ENCODE data around the gene AIFM2. TPM values are rescaled to one million over a fixed set of nuclear protein-coding genes. Genes with fewer than 3 reads are reported as not detected.
"Not testable (repeated sequence)": the region's sequence is repeated elsewhere in the genome, so short reads cannot be mapped to it uniquely, and the experiment has no call there.

The AIFM2 gene
- total RNA-seq, 2 donors from 2014 or later: 2.1 to 3.0 TPM

DNA sequence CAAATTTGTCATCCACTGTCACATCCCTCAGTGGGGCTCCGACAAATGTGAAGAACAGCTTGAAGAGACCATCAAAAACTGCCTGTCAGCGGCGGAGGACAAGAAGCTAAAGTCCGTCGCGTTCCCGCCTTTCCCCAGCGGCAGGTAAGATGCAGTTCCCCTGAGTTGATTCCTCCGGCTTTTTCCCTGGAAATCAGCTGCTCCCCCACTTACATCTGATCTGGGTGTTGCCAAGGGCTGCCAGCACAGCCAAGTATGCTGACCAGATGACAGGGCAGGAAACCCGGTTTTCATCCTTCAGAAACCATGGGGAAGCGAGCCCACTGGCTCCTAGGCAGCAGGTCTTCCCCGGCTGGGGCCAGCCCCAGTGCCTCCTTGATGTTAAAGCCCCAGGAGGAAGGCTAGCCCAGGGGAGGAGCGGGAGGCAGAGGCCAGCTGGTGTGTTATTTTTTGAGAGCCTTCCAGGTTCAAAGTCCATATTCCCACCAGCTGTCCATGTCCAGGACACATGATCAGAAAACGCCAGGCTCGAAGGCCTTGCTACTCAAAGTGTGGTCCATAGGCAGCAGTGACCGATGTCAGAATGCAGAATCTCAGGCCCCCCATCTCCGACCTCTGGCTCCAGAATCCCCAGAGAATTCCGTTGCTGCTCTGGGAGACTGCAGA, 23.4 kb downstream of the AIFM2 start:
- ATAC-seq (no peak), DNase-seq (no peak)
- H3K4me3 Mint-ChIP-seq: no peak overlapping the region
- H3K9me3 ChIP-seq (ENCODE audit: control insufficient read depth, low read length, poor library complexity, severe bottlenecking): no peaks in the 10 kb centered on the region
- no peaks in the 10 kb centered on the region for H3K36me3 Mint-ChIP-seq (ENCODE audit: low read depth)
- no peaks in the 10 kb centered on the region for H3K27me3 Mint-ChIP-seq
- H3K4me1 Mint-ChIP-seq: peaks cover 6% of the 10 kb centered on the region
- H3K27ac Mint-ChIP-seq: no peak overlapping the region

DNA sequence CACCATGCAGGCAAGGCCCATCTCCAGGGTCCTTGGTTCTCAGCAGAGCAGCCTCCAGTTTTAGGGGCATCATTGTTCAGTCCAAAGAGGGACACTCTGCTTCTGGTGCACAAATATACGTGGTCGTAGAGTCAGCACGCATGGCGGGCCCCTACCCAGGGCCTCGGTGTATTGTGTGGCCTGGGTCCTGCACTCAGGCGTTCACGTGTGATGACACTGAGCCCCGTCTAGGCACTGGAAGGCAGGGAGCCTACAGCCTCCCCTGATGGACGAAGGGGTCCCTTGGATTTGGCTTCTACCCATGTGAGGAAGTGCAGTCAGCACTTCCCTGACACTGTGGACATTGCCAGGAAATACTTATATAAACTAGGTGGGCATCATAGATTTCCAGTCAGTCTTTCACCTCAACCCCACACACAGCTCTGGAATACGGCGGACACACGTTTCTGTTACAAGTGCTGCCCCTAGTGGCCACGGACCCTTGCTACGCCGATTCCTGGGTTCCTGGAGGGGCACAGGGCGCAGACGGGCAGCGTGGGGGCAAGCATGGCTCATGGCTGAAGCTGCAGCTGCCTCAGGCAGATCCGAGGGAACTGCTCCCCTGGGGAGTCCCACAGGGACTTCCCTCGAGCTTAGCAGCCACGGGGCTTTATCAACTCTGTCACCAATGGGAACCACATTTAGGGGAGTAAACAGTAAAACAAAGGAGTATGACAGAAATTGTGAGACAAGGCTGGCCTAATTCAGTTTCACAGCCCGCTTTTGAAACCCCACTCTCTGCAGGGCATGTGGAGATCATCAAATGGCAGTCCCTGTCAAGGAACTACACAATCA, 25.4 kb downstream of the AIFM2 start:
- Mint-ChIP-seq H3K27ac (peak overlapping the region; percentile 66), H3K4me3 (no peak overlapping the region), H3K4me1 (peaks cover 6% of the 10 kb centered on the region), H3K27me3 (no peaks in the 10 kb centered on the region), H3K36me3 (ENCODE audit: low read depth) (no peaks in the 10 kb centered on the region)
- DNase-seq (no peak), ATAC-seq (peak; percentile 46)
- no peaks in the 10 kb centered on the region for H3K9me3 ChIP-seq (ENCODE audit: control insufficient read depth, low read length, poor library complexity, severe bottlenecking)

DNA sequence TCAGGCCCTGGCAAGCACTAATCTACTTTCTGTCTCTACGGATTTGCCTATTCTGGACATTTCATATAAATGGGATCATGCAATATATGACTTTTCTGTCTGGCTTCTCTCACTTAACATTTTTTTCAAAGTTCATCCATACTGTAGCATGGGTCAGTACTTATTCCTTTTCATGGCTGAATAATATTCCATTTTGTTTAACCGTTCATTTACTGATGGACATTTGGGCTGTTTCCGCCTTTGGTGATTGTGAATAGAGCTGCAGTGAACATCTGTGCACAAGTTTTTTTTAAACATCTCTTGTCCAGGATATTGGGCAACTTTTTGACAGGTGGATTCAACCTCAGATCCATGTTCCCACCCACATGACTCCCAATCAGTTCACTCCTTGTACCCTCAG, 31.0 kb downstream of the AIFM2 start:
- no peaks in the 10 kb centered on the region for H3K27me3 Mint-ChIP-seq
- no peaks in the 10 kb centered on the region for H3K9me3 ChIP-seq (ENCODE audit: control insufficient read depth, low read length, poor library complexity, severe bottlenecking)
- H3K36me3 Mint-ChIP-seq (ENCODE audit: low read depth): peaks cover 14% of the 10 kb centered on the region
- ATAC-seq (no peak), DNase-seq (no peak)
- peaks cover 13% of the 10 kb centered on the region for H3K4me1 Mint-ChIP-seq
- no peak overlapping the region for H3K27ac Mint-ChIP-seq
- no peak overlapping the region for H3K4me3 Mint-ChIP-seq

DNA sequence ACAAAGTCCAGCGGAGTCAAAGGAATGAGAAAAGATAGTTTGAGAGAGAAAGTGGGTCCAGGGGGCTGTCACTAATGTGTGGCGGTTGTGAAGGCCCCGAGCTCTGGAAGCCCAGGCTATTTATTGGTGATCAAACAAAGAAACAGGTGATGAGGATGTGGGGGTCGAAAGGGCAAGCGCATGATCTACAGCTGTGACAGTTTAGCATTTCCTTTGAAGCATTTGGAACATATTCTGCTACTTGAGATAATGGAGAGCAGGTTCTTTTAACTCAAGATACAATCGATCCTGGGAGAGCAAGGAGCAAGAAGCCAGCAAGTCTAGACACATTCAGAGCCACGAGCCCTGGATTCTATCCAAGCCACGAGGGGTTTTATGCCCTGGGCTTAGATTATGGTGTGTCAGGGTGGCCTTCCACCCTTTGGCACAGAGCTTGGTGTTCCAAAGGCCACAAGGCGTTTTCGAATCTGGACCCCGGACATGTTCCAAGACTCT, 31.5 kb downstream of the AIFM2 start:
- peaks cover 14% of the 10 kb centered on the region for H3K36me3 Mint-ChIP-seq (ENCODE audit: low read depth)
- not testable (repeated sequence) for H3K27me3 Mint-ChIP-seq; H3K4me3 Mint-ChIP-seq; ATAC-seq; DNase-seq; H3K9me3 ChIP-seq (ENCODE audit: control insufficient read depth, low read length, poor library complexity, severe bottlenecking)
- H3K4me1 Mint-ChIP-seq: peaks cover 16% of the 10 kb centered on the region
- peak overlapping the region; percentile 4 for H3K27ac Mint-ChIP-seq

DNA sequence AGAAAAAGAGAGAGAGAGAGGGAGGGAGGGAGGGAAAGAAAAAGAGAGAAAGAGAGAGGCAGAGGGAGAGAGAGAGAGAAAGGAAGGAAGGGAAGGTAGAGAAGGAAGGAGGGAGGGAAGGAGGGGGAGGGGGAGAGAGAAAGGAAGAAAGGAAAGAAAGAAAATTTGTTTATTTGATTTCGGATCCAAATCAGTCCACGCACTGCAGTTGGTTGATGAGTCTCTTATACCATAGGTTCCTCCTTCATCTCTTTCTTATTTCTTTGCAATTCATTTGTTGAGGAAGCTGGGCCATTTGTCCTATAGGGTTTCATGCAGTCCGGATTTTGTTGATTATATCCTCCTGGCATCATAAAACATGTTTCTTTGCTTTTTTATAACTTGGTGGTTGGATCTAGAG, 34.4 kb downstream of the AIFM2 start:
- H3K9me3 ChIP-seq (ENCODE audit: control insufficient read depth, low read length, poor library complexity, severe bottlenecking): no peaks in the 10 kb centered on the region
- DNase-seq: no peak
- Mint-ChIP-seq H3K36me3 (ENCODE audit: low read depth) (peaks cover 14% of the 10 kb centered on the region), H3K27ac (peak overlapping the region; percentile 16), H3K4me1 (peaks cover 23% of the 10 kb centered on the region), H3K27me3 (no peaks in the 10 kb centered on the region), H3K4me3 (no peak overlapping the region)
- no peak for ATAC-seq

DNA sequence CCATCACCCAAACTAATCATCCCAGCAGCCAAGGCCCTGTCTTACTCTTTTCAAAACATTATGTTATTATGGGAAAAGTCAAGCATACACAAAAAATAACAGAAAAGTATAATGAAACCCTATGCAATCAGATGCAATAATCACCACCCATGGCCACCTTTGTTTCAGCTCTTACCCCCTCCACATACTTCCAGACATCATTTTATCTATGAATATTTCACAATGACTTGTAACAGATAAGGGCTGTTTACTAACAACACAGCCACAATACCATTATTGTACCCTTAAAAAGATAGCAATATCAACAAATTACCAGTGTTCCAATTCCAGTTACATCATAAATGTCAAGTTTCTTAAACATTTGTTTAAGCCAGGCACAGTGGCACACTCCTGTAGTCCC, 35.2 kb downstream of the AIFM2 start:
- Mint-ChIP-seq H3K4me1 (peaks cover 28% of the 10 kb centered on the region), H3K27me3 (no peaks in the 10 kb centered on the region), H3K4me3 (no peak overlapping the region), H3K36me3 (ENCODE audit: low read depth) (peaks cover 14% of the 10 kb centered on the region), H3K27ac (no peak overlapping the region)
- DNase-seq (no peak), ATAC-seq (no peak)
- H3K9me3 ChIP-seq (ENCODE audit: control insufficient read depth, low read length, poor library complexity, severe bottlenecking): no peaks in the 10 kb centered on the region

DNA sequence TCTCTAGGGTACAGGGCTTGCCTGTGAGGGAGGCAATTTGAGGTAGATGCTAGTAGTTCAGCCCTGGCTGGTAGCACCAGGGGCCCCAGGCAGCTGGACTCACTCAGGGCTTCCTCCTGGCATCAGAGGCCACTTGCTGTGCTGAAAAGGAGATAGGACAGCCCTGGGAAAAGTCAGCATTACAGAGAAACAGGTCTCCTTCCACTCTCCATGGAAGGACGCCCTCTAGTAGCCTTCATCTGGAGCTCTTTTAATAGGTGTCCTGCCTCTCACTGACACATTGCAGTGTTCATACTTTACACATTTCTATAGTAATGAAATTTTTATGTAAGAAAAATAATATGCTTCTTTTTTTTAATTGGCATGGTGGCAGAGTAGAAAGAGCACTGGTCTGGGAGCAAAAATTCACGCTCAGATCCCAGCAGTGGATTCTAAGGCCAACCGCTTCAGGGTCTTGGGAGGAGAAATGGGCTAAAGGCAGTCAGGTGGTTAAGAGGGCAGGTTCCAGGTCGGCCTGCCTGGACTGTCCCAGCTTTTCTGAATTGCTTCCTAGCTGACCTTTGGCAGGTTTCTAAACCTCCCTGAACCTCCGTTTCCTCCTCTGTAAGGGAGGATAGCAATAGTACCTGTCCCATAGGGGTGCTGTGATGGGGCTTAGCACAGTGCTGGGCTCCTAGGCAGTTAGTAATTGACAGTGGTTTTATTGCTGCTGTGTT, 35.8 kb downstream of the AIFM2 start:
- Mint-ChIP-seq H3K27ac (peak overlapping the region; percentile 51), H3K4me1 (peaks cover 34% of the 10 kb centered on the region), H3K4me3 (no peak overlapping the region), H3K27me3 (no peaks in the 10 kb centered on the region), H3K36me3 (ENCODE audit: low read depth) (peaks cover 14% of the 10 kb centered on the region)
- ATAC-seq (no peak), DNase-seq (no peak)
- no peaks in the 10 kb centered on the region for H3K9me3 ChIP-seq (ENCODE audit: control insufficient read depth, low read length, poor library complexity, severe bottlenecking)

DNA sequence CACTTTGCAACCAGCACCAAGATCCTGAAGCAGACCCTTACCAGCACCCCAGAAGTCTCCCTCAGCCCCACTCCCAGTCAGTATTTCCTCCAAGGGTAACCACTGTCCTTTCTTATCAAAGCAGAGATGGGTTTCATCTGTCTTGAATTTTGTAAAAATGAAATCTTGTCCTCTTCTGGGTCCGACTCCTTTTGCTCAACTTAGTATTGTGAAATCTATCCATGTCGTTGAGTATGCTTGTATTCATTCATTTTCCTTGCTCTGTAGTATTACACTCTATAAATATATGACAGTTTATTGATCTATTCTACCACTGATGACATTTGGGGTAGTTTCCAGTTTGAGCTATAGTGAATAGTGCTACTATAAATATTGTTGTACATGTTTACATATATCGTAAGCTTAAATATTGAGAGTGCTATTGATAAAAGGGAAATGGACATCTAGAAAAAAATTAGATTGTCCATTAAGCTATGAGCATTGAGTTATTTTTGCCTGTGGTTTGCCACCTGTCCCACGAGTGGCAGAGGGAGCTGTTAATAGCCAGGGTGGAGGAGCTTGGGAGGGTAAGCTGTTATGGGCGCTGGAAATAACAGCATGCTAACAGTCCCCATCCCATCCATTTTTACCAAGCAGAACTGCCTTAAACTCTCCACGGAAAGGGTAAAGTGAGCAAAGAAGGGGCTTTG, 36.5 kb downstream of the AIFM2 start:
- Mint-ChIP-seq H3K27ac (peak overlapping the region; percentile 51), H3K36me3 (ENCODE audit: low read depth) (peaks cover 14% of the 10 kb centered on the region), H3K27me3 (no peaks in the 10 kb centered on the region), H3K4me3 (no peak overlapping the region), H3K4me1 (peaks cover 36% of the 10 kb centered on the region)
- no peaks in the 10 kb centered on the region for H3K9me3 ChIP-seq (ENCODE audit: control insufficient read depth, low read length, poor library complexity, severe bottlenecking)
- no peak for DNase-seq
- no peak for ATAC-seq

DNA sequence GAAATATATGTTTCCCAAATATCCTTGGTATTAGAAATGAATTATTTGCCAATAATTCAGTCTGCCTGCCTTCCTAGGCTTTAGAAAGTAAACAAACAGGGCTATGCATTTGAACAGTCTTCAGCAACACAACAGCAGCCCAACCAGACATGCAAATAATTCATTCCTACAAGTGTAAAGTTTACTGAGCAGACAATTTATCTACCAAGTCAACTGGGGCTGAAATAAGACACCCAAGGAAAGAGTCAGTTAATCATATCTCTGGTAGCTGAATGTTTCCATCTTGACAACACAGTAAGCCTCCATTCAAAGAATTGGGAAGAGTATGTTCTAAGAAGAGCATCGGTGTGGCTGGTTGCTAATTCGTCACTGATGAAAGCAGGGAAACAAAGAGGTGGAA, 38.4 kb downstream of the AIFM2 start:
- no peak for ATAC-seq
- Mint-ChIP-seq H3K27me3 (no peaks in the 10 kb centered on the region), H3K4me3 (peak overlapping the region; percentile 67), H3K27ac (peak overlapping the region; percentile 97), H3K4me1 (peaks cover 36% of the 10 kb centered on the region), H3K36me3 (ENCODE audit: low read depth) (peaks cover 6% of the 10 kb centered on the region)
- DNase-seq: no peak
- H3K9me3 ChIP-seq (ENCODE audit: control insufficient read depth, low read length, poor library complexity, severe bottlenecking): no peaks in the 10 kb centered on the region

DNA sequence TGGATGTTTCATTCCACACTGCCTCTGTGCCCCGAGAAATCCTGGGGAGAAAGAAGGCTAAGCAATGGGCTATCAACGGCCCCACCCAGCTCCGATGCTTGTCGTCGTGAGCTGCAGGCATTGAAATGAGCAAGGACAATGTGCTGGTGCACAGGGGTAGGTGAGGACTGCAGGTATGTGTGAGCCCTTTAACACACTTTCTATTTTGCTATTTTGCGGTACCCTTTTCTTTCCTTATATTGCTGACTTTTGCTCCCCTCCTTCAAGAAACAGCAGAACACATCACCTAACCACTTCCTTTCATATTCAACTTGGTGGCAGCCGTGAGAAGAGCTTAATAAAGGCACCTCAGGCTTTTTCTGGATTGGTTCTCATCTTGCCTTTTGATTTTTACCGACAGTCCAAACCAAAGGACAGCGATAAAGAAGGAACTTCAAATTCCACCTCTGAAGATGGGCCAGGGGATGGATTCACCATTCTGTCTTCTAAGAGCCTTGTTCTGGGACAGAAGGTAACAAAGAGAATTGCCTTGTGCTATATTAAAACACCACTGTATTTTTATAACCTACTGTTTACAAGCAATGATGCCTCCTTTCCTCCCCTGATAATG, 39.2 kb downstream of the AIFM2 start:
- Mint-ChIP-seq H3K4me1 (peaks cover 34% of the 10 kb centered on the region), H3K36me3 (ENCODE audit: low read depth) (peaks cover 5% of the 10 kb centered on the region), H3K27me3 (no peaks in the 10 kb centered on the region), H3K4me3 (peak overlapping the region; percentile 92), H3K27ac (peak overlapping the region; percentile 97)
- H3K9me3 ChIP-seq (ENCODE audit: control insufficient read depth, low read length, poor library complexity, severe bottlenecking): no peaks in the 10 kb centered on the region
- DNase-seq: no peak
- ATAC-seq: peak; percentile 74

DNA sequence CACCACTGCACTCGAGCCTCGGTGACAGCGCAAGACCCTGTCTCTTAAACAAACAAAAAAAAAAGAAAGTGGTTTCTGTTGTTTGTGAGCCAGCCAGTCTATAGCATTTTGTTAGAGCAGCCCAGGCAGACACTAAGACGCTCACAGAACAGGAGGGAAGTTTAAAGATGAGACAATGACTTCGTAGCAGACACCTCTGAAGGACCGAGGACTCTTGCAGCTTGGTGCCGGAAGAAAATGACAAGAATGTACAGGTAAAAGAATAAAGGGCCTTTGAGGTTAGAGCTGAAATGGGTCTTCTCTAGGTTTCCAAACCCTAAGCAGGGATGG, 40.3 kb downstream of the AIFM2 start:
- H3K4me1 Mint-ChIP-seq: peaks cover 29% of the 10 kb centered on the region

DNA sequence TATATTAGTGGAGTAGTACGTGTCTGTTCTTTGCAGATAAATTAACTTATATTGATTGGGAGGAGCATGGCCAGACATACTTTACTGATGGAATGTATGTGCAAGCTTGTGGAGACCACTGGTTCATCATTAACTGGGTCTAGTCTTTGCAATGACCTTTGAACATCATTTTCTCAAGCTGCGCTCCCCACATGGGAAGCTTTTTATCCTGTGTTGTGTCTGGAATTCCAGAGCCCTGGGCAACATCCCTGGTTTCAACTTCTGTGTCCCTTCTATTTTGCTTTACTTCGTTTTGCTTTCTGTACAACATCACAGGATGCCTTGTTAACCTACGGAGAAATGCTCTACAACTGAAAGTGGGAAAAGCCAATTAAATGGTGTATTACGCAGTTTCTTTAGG, 41.7 kb downstream of the AIFM2 start:
- no peak for DNase-seq
- ATAC-seq: no peak
- no peak overlapping the region for H3K4me3 Mint-ChIP-seq
- peak overlapping the region; percentile 97 for H3K27ac Mint-ChIP-seq
- no peaks in the 10 kb centered on the region for H3K27me3 Mint-ChIP-seq
- H3K9me3 ChIP-seq (ENCODE audit: control insufficient read depth, low read length, poor library complexity, severe bottlenecking): no peaks in the 10 kb centered on the region
- peaks cover 23% of the 10 kb centered on the region for H3K4me1 Mint-ChIP-seq
- H3K36me3 Mint-ChIP-seq (ENCODE audit: low read depth): no peaks in the 10 kb centered on the region

More for the DNA sequence above, 40.3 kb downstream of the AIFM2 start:
- Mint-ChIP-seq H3K27ac (peak overlapping the region; percentile 97), H3K36me3 (ENCODE audit: low read depth) (peaks cover 2% of the 10 kb centered on the region), H3K4me3 (peak overlapping the region; percentile 92), H3K27me3 (no peaks in the 10 kb centered on the region)
- ATAC-seq (peak; percentile 50), DNase-seq (no peak)
- no peaks in the 10 kb centered on the region for H3K9me3 ChIP-seq (ENCODE audit: control insufficient read depth, low read length, poor library complexity, severe bottlenecking)
